ENCODE measurements around the gene ACOT8.
"Not testable (repeated sequence)": the region's sequence is repeated elsewhere in the genome, so short reads cannot be mapped to it uniquely, and the experiment has no call there.

The ACOT8 gene

DNA sequence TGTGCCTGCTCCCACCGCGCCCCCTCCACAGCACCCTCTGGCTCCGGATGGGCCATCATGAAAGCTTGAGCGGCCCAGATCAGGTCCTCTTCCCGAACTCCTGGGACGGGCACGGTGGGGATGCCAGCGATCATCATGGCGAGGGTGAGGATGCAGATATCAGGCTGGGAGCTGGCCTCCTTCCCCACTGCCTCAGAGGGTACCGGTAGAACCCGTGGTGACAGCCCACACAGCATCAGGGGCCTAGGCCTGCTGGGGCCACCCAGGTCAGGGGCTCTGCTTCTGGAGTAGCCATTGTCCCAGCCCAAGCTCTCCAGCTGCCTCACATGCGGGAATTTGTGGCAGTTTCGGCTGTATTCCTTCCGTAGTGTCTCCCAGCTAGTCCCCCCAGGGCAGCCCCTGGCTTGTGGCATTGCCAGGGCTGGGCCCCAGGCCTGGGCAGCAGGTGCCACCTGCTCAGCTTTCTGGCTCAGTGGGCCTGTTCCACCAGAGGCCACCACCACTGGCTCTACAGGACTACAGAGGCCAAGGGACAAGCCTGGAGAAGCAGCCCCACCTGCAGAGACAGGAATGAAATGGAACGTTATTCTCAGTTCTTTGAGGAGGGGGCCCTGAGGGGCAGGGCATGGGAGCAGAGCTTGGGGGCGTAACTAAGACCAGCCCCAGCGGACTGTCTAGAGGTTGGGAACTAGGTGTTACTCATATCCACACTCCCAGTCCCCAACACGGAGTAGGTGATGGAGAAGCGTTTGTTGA is 29.6 kb upstream of the ACOT8 start:
- no peak for DNase-seq

GRCh38 chr20:45883100-45883469 is 25.9 kb upstream of the ACOT8 start:
- no peak for DNase-seq

GRCh38 chr20:45882469-45883099 is 25.4 kb upstream of the ACOT8 start:
- DNase-seq: no peak

GRCh38 chr20:45880988-45881788 is 24.0 kb upstream of the ACOT8 start, which contains the start of gene ZSWIM1:
TSS of gene ZSWIM1 (plus strand) at chr20:45881227. CDS start at chr20:45882593, 1,366 bp downstream.
- peak; percentile 93 to 95 for DNase-seq

DNA sequence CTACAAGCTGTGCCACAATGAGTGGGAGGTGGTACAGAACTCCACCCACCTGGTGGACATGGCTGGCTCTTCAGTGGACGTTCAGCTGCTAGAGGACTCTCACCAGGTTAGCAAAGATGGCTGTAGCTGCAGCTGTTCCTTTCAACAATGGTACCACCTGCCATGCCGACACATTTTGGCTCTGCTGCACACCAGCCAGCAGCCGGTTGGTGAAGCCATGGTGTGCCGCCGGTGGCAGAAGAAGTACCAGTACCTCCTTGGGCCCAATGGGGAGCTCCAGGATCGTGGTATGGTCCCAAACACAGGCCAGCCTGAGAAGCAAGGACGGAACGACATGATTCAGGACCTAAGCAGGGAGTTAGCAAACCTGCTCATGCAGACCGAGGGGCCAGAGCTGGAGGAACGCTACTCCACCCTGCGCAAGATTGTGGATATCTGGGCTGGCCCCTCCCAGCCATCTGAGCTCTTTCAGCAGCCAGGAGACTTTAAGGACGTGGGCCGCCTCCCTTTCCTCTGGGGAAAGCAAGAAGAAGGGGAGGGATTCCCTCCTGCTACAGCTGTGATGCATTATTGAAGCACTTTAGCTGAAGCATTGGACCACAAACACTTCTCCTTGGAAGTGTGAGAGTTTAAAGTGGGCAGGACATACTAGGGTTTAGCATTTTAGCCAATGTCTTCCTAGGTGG is 21.0 kb upstream of the ACOT8 start:
- DNase-seq: no peak

DNA sequence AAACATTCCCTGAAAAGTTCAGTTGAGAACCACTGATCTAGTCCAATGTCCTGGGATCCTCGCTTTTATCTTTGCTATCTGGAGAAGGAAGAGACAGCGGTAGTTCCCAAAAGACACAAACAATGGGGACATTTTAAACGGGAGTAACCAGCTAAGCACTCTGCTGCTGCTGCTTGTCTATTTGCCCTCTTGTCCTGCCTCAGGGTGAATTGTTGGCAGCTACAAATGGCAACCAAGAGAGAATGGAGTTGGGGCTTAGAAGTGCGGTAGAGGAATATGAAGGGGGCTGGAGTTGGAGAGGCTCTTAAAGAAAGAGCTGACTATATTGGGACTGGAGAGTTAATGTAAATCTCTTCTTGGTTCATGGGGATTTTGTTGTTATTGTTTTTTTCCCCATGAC is 17.4 kb upstream of the ACOT8 start:
- no peak for DNase-seq

DNA sequence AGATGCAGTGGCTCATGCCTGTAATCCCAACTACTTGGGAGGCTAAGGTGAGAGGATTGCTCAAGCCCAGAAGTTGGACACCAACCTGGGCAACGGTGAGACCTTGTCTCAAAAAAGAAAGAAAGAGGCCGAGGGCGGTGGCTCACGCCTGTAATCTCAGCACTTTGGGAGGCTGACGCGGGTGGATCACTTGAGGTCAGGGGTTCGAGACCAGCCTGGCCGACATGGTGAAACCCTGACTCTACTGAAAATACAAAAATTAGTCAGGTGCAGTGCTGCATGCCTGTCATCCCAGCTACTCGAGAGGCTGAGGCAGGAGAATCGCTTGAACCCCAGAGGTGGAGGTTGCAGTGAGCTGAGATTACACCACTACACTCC is 16.9 kb upstream of the ACOT8 start:
- not testable (repeated sequence) for DNase-seq

DNA sequence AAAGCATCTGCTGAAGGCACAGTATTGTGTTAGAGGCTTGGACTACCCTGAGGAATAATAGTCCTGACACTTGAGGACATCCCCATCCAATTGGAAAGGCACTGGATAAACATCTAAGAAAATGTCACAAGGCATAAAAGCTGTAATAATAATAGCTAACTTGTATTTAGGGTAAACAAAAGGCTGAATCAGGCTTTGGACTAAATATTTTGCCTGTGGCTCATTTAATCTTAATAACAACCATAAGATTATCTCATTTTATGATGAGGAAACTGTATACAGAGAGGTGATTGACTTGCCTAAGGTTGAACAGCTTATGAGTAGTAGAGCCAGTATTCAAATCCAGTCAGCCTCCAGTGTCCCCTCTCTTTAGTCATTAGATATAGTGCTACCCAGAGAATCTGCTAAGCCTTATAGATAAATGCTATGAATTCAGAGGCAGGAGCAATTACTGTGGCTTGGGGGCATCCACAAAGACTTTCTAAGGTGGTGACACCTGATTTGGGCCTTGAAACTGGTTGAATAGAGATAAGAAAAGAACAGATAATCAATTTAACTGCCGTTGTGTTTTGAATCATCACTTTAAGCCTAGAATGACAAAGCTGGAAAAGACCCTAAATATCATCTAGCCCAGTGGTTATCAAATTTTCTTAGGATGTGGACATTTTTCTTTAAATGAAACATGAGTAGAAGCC is 16.4 kb upstream of the ACOT8 start:
- no peak for DNase-seq

GRCh38 chr20:45872626-45873025 is 15.4 kb upstream of the ACOT8 start:
- no peak for DNase-seq

GRCh38 chr20:45867819-45868176 is 10.6 kb upstream of the ACOT8 start:
- DNase-seq: no peak

- DNase-seq: no peak
Observed at GRCh38 chr20:45867136-45867818, 10.1 kb upstream of the ACOT8 start.

DNA sequence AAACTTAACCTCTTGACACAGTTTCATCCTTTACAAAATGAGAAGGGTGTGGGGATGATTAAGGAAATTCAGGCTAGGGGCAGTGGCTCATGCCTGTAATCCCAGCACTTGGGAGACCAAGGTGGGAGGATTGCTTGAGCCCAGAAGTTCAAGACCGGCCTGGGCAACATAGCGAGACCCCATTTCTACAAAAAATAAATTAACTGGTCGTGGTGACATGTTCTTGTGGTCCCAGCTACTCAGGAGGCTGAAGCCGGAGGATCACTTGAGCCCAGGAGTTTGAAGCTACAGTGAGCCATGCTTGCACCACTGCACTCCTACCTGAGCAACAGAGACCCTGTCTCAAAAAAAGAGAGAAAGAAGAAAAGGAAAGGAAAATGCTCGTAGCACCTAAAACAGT is 9.3 kb upstream of the ACOT8 start:
- DNase-seq: no peak

GRCh38 chr20:45863543-45864470 is 6.6 kb upstream of the ACOT8 start:
- DNase-seq: no peak

DNA sequence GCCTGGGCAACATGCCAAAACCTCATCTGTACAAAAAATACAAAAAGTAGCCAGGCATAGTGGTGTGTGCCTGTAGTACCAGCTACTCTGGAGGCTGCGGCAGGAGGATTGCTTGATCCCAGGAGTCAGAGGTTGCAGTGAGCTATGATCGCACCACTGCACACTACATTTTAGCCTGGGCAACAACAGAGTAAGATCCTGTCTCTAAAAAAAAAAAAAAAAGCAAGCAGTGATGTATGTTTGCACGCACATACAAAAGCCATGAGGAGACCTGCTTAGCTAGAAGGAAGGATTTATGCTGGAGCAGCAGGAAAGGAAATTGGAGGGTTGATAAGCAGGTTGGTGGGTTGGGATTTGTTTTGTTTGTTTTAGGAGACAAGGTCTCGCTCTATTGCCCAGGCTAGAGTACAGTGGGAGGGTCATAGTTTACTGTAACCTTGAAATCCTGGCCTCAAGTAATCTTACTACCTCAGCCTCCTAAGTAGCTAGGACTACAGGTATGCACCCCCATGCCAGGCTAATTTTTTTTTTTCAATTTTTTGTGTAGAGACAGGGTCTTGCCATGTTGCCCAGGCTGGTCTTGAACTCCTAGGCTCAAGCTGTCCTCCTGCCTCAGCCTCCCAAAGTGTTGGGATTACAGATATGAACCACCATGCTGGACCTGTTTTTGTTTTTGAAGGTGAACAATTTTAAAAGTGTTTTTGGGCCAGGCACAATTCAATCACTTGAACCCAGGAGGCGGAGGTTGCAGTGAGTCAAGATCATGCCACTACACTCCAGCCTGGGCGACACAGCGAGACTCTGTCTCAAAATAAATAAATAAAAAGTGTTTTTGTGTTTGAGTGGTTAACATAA is 4.3 kb upstream of the ACOT8 start:
- DNase-seq: no peak

DNA sequence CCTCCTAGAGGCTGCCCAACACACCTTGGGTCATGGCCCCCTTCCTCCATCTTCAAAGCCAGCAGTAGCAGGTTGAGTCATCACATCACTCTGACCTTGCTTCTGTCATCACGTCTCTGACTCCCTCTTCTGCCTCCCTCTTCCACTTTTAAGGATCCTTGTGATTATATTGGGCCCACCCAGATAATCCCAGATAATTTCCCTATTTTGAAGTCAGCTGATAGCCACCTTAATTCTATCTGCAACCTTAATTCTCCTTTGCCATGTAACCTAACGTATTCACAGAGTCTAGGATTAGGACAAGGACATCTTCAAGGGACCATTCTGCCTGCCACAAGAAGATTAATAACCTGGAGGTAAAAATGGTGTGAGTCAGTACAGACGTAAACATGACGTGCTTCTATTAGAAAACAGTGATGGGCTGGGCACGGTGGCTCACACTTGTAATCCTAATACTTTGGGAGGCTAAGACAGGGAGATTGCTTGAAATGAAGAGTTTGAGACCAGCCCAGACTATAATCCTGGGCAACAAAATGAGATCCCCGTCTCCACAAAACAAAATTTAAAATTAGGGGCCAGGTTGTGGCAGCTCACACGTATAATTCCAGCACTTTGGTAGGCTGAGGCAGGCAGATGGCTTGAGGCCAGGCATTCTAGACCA is 3.5 kb upstream of the ACOT8 start:
- DNase-seq: no peak

DNA sequence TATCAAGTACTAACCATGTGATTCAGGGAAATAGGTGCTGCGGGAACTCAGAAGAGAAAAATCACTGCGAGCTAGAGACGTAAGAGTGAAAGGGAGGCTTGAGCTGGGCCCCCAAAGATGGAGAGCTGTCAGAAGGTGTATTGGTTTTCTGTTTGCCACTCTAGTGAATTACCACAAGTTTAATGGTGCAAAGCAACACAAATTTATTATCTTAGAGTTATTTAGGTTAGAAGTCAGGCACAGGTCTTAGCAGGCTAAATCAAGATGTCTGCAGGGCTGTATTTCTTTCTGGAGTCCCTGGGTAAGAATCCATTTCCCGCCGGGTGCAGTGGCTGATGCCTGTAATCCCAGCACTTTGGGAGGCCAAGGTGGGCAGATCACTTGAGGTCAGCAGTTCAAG is 2.7 kb upstream of the ACOT8 start:
- no peak for DNase-seq

GRCh38 chr20:45857882-45858216 is 657 bp upstream of the ACOT8 start:
- DNase-seq: peak; percentile 40 to 45

- DNase-seq: no peak
Observed at GRCh38 chr20:45853484-45853883, 3.7 kb downstream of the ACOT8 start.

GRCh38 chr20:45852326-45852725 is 4.9 kb downstream of the ACOT8 start:
- DNase-seq: no peak

GRCh38 chr20:45851501-45851900 is 5.7 kb downstream of the ACOT8 start:
- no peak for DNase-seq

Data from AML-193 (cell line).